Trophoblast cell (in vitro differentiated cells and primary cell): ENCODE results near the gene LPAR1.

Experiments used
- DNase-seq, 2 donors: peaks; one replicate each; pipeline ENCODE4 v3.0.0-alpha.2; 2016
- H2AFZ ChIP-seq: 2 replicates; pipeline ENCODE4 v1.6.1; 2013; ENCODE audit warnings: low read length, moderate library complexity, mild to moderate bottlenecking; ENCODE audit not compliant: insufficient read depth, poor library complexity
- H2AK5ac ChIP-seq: 2 replicates; pipeline ENCODE4 v1.6.1; 2013; ENCODE audit warnings: mild to moderate bottlenecking, low read length
- H2BK120ac ChIP-seq: 2 replicates; pipeline ENCODE4 v1.6.1; 2013; ENCODE audit warnings: low read length, mild to moderate bottlenecking, moderate library complexity; ENCODE audit not compliant: insufficient read depth, poor library complexity
- H2BK12ac ChIP-seq: 2 replicates; pipeline ENCODE4 v1.6.1; 2013; ENCODE audit warnings: mild to moderate bottlenecking, low read length, moderate library complexity
- H2BK5ac ChIP-seq: 2 replicates; pipeline ENCODE4 v1.6.1; 2013; ENCODE audit warnings: low read length, low read depth, moderate library complexity, mild to moderate bottlenecking; ENCODE audit not compliant: poor library complexity
- H3K14ac ChIP-seq: 2 replicates; pipeline ENCODE4 v1.6.1; 2013; ENCODE audit warnings: mild to moderate bottlenecking, low read length
- H3K18ac ChIP-seq: 2 replicates; pipeline ENCODE4 v1.6.1; 2013; ENCODE audit warnings: mild to moderate bottlenecking, low read length
- H3K23ac ChIP-seq: 2 replicates; pipeline ENCODE4 v1.6.1; 2013; ENCODE audit warnings: low read length
- H3K27ac ChIP-seq: 2 replicates; pipeline ENCODE4 v1.5.1; 2013; ENCODE audit warnings: low read depth, mild to moderate bottlenecking, inconsistent platforms, low read length, moderate library complexity
- H3K27me3 ChIP-seq: 2 replicates; pipeline ENCODE4 v1.6.1; 2013; ENCODE audit warnings: inconsistent platforms, mild to moderate bottlenecking, low read length, moderate library complexity; ENCODE audit not compliant: insufficient read depth
- H3K36me3 ChIP-seq, 2 experiments: 1 replicate in 1 of 2; 2 replicates in 1 of 2; pipeline ENCODE4 v1.6.1; 2013; ENCODE audit warnings: low read length in 2 of 2, mild to moderate bottlenecking in 2 of 2, moderate library complexity in 1 of 2; ENCODE audit not compliant: insufficient read depth in 2 of 2, control insufficient read depth in 1 of 2
- H3K4ac ChIP-seq: 2 replicates; pipeline ENCODE4 v1.6.1; 2013; ENCODE audit warnings: low read depth, mild to moderate bottlenecking, low read length, moderate library complexity
- H3K4me1 ChIP-seq, 2 experiments: 1 replicate in 1 of 2; 2 replicates in 1 of 2; pipeline ENCODE4 v1.6.1; 2013; ENCODE audit warnings: low read length in 2 of 2, mild to moderate bottlenecking in 2 of 2, moderate library complexity in 1 of 2; ENCODE audit not compliant: insufficient read depth in 2 of 2, control insufficient read depth in 1 of 2
- H3K4me2 ChIP-seq: 2 replicates; pipeline ENCODE4 v1.6.1; 2013; ENCODE audit warnings: inconsistent platforms, mild to moderate bottlenecking, low read length, moderate library complexity
- H3K4me3 ChIP-seq: 2 replicates; pipeline ENCODE4 v1.5.1; 2013; ENCODE audit warnings: mild to moderate bottlenecking, low read depth, low read length, inconsistent platforms
- H3K79me1 ChIP-seq: one replicate; pipeline ENCODE4 v1.6.1; 2013; ENCODE audit warnings: low read length
- H3K79me2 ChIP-seq: 2 replicates; pipeline ENCODE4 v1.6.1; 2013; ENCODE audit warnings: low read length, mild to moderate bottlenecking; ENCODE audit not compliant: control insufficient read depth, insufficient read depth, poor library complexity
- H3K9ac ChIP-seq: 2 replicates; pipeline ENCODE4 v1.6.1; 2013; ENCODE audit warnings: mild to moderate bottlenecking, low read length
- H3K9me3 ChIP-seq: 2 replicates; pipeline ENCODE4 v1.6.1; 2013; ENCODE audit warnings: low read depth, mild to moderate bottlenecking, control low read depth, inconsistent platforms, low read length; ENCODE audit not compliant: insufficient read depth
- H4K12ac ChIP-seq: 2 replicates; pipeline ENCODE4 v1.6.1; 2013; ENCODE audit warnings: low read depth, mild to moderate bottlenecking, low read length, moderate library complexity
- H4K8ac ChIP-seq: 2 replicates; pipeline ENCODE4 v1.6.1; 2013; ENCODE audit warnings: low read depth, mild to moderate bottlenecking, low read length, moderate library complexity
- H4K91ac ChIP-seq: one replicate; pipeline ENCODE4 v1.6.1; 2013; ENCODE audit warnings: low read depth, mild to moderate bottlenecking, low read length, moderate library complexity
- WGBS: extraction: QIAGEN DNeasy Blood & Tissue Kit; methylation state at CpG from one replicate; pipeline ENCODE4 v1.1.7; 2013; ENCODE audit warnings: missing lambda C conversion rate; ENCODE audit not compliant: insufficient read length, insufficient coverage; ENCODE audit errors: extremely low coverage; 5-methylcytosine and 5-hydroxymethylcytosine counted together

The LPAR1 gene

GRCh38 chr9:110897943-110898342 is 140.3 kb downstream of the LPAR1 start:
- no peak overlapping the region for H3K4me2 ChIP-seq
- DNase-seq = no peak
- no peak overlapping the region for H3K4ac ChIP-seq
- WGBS = no CpG with 5 or more reads among the region's 1 CpG
- H3K9me3 ChIP-seq = peaks cover 3% of the 10 kb centered on the region
- no peaks in the 10 kb centered on the region for H3K79me2 ChIP-seq
- H3K27me3 ChIP-seq = no peaks in the 10 kb centered on the region
- no peak overlapping the region for H2AK5ac ChIP-seq
- H3K14ac ChIP-seq = no peak overlapping the region
- no peak overlapping the region for H4K12ac ChIP-seq
- H2AFZ ChIP-seq = no peak overlapping the region
- H3K18ac ChIP-seq = no peak overlapping the region
- no peak overlapping the region for H3K9ac ChIP-seq
- no peak overlapping the region for H4K8ac ChIP-seq
- H2BK120ac ChIP-seq = no peak overlapping the region
- H3K27ac ChIP-seq = no peak overlapping the region
- no peak overlapping the region for H3K23ac ChIP-seq
- H4K91ac ChIP-seq = no peak overlapping the region
- H2BK5ac ChIP-seq = no peak overlapping the region
- H3K79me1 ChIP-seq = no peaks in the 10 kb centered on the region
- H3K4me3 ChIP-seq = no peak overlapping the region
- no peaks in the 10 kb centered on the region for H3K4me1 ChIP-seq
- H2BK12ac ChIP-seq = no peak overlapping the region
- H3K36me3 ChIP-seq = no peaks in the 10 kb centered on the region

DNA sequence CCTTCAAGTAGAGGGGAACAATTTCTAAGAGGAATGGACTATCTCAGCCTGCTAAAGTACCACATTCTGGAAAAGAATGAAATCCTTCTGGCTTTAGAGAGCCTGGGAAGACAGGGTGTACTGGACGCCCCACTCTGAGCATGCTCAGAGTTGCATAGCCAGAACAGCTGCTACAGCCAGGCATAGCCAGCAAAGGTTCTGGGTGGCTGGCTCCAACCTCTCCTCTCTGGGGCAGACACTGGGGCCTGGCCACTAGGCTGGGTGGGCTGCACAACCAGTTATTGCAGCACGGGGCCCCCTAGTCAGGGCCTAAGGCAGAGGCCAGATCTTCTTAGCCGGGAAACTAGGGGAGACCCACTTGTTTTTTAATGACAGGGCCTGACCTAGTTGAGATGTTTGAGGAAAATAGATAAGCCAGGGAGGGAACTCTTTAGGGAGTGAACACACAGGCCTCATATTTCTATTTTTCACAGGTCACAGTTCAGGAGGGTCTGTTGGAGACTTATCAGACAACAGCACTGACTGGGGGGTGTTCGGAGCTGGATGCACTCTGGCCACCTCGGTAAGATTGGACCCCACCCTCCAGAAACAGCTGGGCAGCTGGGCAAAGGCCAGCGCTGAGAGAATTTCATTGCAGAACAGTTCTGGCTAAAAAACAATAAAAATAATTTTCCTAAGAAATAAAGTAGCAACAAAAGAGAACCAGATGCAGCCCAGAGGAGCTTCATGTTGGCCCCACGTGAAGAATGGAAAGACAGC is 142.9 kb downstream of the LPAR1 start:
- no peaks in the 10 kb centered on the region for H3K9me3 ChIP-seq
- H4K12ac ChIP-seq = no peak overlapping the region
- H3K27ac ChIP-seq = no peak overlapping the region
- H2BK12ac ChIP-seq = no peak overlapping the region
- no peaks in the 10 kb centered on the region for H3K4me1 ChIP-seq
- no peak overlapping the region for H4K8ac ChIP-seq
- no peak overlapping the region for H2BK120ac ChIP-seq
- no peak overlapping the region for H2BK5ac ChIP-seq
- no peaks in the 10 kb centered on the region for H3K79me1 ChIP-seq
- no peaks in the 10 kb centered on the region for H3K36me3 ChIP-seq
- no peak overlapping the region for H4K91ac ChIP-seq
- no peak overlapping the region for H2AK5ac ChIP-seq
- H3K14ac ChIP-seq = no peak overlapping the region
- no peak overlapping the region for H3K4ac ChIP-seq
- H3K79me2 ChIP-seq = no peaks in the 10 kb centered on the region
- no peak overlapping the region for H3K4me3 ChIP-seq
- H3K4me2 ChIP-seq = no peak overlapping the region
- no peak overlapping the region for H2AFZ ChIP-seq
- H3K23ac ChIP-seq = no peak overlapping the region
- no peak for DNase-seq
- H3K18ac ChIP-seq = no peak overlapping the region
- no CpG with 5 or more reads among the region's 7 CpGs for WGBS
- no peaks in the 10 kb centered on the region for H3K27me3 ChIP-seq
- no peak overlapping the region for H3K9ac ChIP-seq

DNA sequence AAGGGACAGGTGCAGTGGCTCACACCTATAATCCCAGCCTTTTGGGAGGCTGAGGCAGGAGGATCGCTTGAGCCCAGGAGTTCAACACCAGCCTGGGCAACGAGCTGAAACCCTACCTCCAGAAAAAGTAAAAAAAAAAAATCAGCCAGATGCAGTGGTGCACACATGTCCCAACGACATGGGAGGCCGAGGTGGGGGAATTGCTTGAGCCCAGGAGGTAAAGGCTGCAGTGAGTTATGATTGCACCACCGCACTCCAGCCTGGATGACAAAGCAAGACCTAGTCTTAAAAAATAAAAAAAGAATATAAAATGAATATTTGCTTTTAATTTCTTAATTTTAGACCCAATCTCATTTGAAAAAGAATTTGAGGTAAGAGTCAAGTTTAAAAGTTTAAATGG is 143.5 kb downstream of the LPAR1 start:
- no peak overlapping the region for H3K9ac ChIP-seq
- H3K14ac ChIP-seq = no peak overlapping the region
- H3K79me1 ChIP-seq = no peaks in the 10 kb centered on the region
- no peak overlapping the region for H3K4ac ChIP-seq
- H2AK5ac ChIP-seq = no peak overlapping the region
- H2AFZ ChIP-seq = no peak overlapping the region
- no peaks in the 10 kb centered on the region for H3K36me3 ChIP-seq
- H2BK5ac ChIP-seq = no peak overlapping the region
- H4K91ac ChIP-seq = no peak overlapping the region
- no peak overlapping the region for H4K12ac ChIP-seq
- H3K4me2 ChIP-seq = no peak overlapping the region
- no peak overlapping the region for H3K4me3 ChIP-seq
- H3K79me2 ChIP-seq = no peaks in the 10 kb centered on the region
- no peak overlapping the region for H4K8ac ChIP-seq
- no peak overlapping the region for H3K27ac ChIP-seq
- H3K4me1 ChIP-seq = no peaks in the 10 kb centered on the region
- H2BK120ac ChIP-seq = no peak overlapping the region
- no peaks in the 10 kb centered on the region for H3K9me3 ChIP-seq
- H2BK12ac ChIP-seq = no peak overlapping the region
- H3K18ac ChIP-seq = no peak overlapping the region
- no peaks in the 10 kb centered on the region for H3K27me3 ChIP-seq
- DNase-seq = no peak
- WGBS = no CpG with 5 or more reads among the region's 5 CpGs
- H3K23ac ChIP-seq = no peak overlapping the region

DNA sequence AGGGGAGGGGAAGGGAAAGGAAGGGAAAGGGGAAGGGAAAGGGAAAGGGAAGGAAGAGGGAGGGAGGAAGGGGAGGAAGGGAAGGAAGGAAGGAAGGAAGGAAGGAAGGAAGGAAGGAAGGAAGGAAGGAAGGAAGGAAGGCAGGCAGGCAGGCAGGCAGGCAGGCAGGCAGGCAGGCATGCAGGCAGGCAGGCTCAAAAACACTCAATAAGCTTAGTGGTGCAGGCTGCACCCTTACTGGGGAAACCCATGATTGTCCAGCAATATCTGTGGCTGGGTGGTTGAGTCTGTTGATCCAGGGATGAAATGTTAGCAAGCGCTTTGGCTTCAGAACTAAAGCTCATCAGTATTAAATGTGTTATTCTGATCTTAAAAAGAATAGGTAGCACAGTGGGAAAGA is 145.6 kb downstream of the LPAR1 start:
- Histone ChIP-seq H3K27ac (no peak overlapping the region), H4K91ac (no peak overlapping the region), H3K23ac (no peak overlapping the region), H3K79me2 (no peaks in the 10 kb centered on the region), H3K4me2 (no peak overlapping the region), H2AK5ac (no peak overlapping the region), H3K4ac (no peak overlapping the region), H3K4me3 (no peak overlapping the region), H3K79me1 (no peaks in the 10 kb centered on the region), H3K36me3 (no peaks in the 10 kb centered on the region), H2BK120ac (no peak overlapping the region), H3K14ac (no peak overlapping the region), H4K8ac (no peak overlapping the region), H2BK12ac (no peak overlapping the region), H3K27me3 (no peaks in the 10 kb centered on the region), H3K4me1 (no peaks in the 10 kb centered on the region), H3K18ac (no peak overlapping the region), H2AFZ (no peak overlapping the region), H3K9me3 (no peaks in the 10 kb centered on the region), H3K9ac (no peak overlapping the region), H4K12ac (no peak overlapping the region), H2BK5ac (no peak overlapping the region)
- DNase-seq = no peak
- no CpG with 5 or more reads among the region's 1 CpG for WGBS
